GM12878 (cell line): ENCODE results near the gene ZNF408.

Experiments
- CTCF ChIP-seq, 3 experiments: IDR thresholded peaks in 2 of 3; conservative IDR thresholded peaks in 1 of 3; 2 replicates each; pipeline ENCODE4 v1.5.1; 2011; ENCODE audit warnings: low read depth in 3 of 3, low read length in 3 of 3, mild to moderate bottlenecking in 3 of 3, control low read depth in 2 of 3, moderate library complexity in 2 of 3, inconsistent platforms in 1 of 3, mixed read lengths in 1 of 3; ENCODE audit not compliant: control insufficient read depth in 2 of 3, insufficient read depth in 1 of 3; ENCODE audit errors: extremely low read depth in 1 of 3
- FOS ChIP-seq: IDR thresholded peaks from 3 replicates; pipeline ENCODE4 v1.6.1; 2011; ENCODE audit warnings: borderline replicate concordance; ENCODE audit not compliant: insufficient read length; ENCODE audit errors: extremely low read depth
- HDAC2 ChIP-seq: fragments of 200-600 bp; sonication (generic); IDR thresholded peaks from 2 replicates; pipeline ENCODE4 v1.6.1; 2017
- NFYB ChIP-seq: IDR thresholded peaks from 2 replicates; pipeline ENCODE4 v1.6.1; 2011; ENCODE audit warnings: low read depth, mild to moderate bottlenecking, low read length, improper control_type of control experiment, moderate library complexity; ENCODE audit not compliant: insufficient read depth
- NKRF ChIP-seq: fragments of 450-650 bp; conservative IDR thresholded peaks from 2 replicates; pipeline ENCODE4 v1.6.1; 2017; ENCODE audit warnings: mild to moderate bottlenecking, moderate library complexity
- POLR2A ChIP-seq: IDR thresholded peaks from 2 replicates; pipeline ENCODE4 v1.6.1; 2011; ENCODE audit warnings: low read depth, mild to moderate bottlenecking, low read length
- POLR2AphosphoS5 ChIP-seq: IDR thresholded peaks from 2 replicates; pipeline ENCODE4 v1.6.1; 2011; ENCODE audit warnings: mild to moderate bottlenecking, low read length, inconsistent platforms
- RAD21 ChIP-seq: IDR thresholded peaks from 2 replicates; pipeline ENCODE4 v1.6.1; 2011; ENCODE audit warnings: mild to moderate bottlenecking, low read depth, low read length, moderate library complexity; ENCODE audit not compliant: insufficient read depth
- SUPT20H ChIP-seq: IDR thresholded peaks from 2 replicates; pipeline ENCODE4 v1.6.1; 2011; ENCODE audit warnings: low read depth, mild to moderate bottlenecking, low read length, moderate library complexity, borderline replicate concordance; ENCODE audit not compliant: control insufficient read depth
- SUZ12 ChIP-seq: fragments of 200-600 bp; sonication (generic); IDR thresholded peaks from one replicate; pipeline ENCODE4 v1.6.1; 2018; ENCODE audit warnings: antibody characterized with exemption, mild to moderate bottlenecking; ENCODE audit not compliant: unreplicated experiment

- no peak for TF ChIP-seq FOS
- TF ChIP-seq NFYB = no peak
- no peak for TF ChIP-seq CTCF (IDR thresholded peaks at IDR 0.05 in 2 of 3, conservative IDR thresholded peaks at IDR 0.05 in 1 of 3; ENCODE audit: control insufficient read depth in 2 of 3, extremely low read depth in 1 of 3, insufficient read depth in 1 of 3, low read depth in 3 of 3, low read length in 3 of 3)
- TF ChIP-seq HDAC2 = no peak
- TF ChIP-seq SUPT20H = no peak
- TF ChIP-seq NKRF = no peak
- no peak for TF ChIP-seq POLR2AphosphoS5
- no peak for TF ChIP-seq SUZ12
- TF ChIP-seq RAD21 = no peak
- no peak for TF ChIP-seq POLR2A
Observed at GRCh38 chr11:46712874-46713576, 12.2 kb downstream of the ZNF408 start.
